ENCODE measurements around the gene PSME3. TPM values are rescaled to one million over a fixed set of nuclear protein-coding genes. Genes with fewer than 3 reads are reported as not detected.

PSME3 gene
- total and polyA plus RNA-seq, 2 of the 13 experiments (the other 11 are each of a cell fraction or from before 2014, with no cell fraction given) = 66.3 to 135 TPM

DNA sequence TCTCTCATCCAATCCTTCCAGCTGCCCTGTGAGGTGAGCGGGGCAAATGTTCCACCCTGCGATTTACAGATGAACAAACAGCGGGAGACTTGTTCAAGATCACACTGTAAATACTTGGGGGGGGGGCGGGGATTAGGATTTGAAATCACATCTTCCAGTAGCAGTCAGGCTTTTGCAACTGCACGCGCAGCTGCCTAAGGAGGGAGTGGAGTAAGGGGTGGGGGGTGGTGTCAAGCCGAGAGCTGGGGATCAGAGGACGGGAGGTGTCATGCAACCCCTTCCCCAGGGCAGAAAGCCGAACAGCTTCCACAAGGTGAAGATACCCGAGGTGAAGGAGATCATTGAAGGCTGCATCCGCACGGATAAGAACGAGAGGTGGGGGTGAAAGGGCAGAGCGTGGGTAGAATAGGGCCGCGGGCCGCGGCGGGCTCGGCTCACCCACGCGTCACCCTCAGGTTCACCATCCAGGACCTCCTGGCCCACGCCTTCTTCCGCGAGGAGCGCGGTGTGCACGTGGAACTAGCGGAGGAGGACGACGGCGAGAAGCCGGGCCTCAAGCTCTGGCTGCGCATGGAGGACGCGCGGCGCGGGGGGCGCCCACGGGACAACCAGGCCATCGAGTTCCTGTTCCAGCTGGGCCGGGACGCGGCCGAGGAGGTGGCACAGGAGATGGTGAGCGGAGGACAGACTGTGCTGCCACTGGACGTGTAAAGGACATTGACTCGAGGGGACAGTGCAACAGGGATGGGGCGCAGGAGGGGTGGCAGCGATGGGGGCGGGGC lies 48.2 kb upstream of the PSME3 start (continued):
- TF ChIP-seq TRIM22 (IDR thresholded peaks at IDR 0.05) = no peak
- no peak for TF ChIP-seq PCBP1 (IDR thresholded peaks at IDR 0.05; ENCODE audit: borderline replicate concordance, low read depth, low read length)
- TF ChIP-seq RFX1 (IDR thresholded peaks at IDR 0.05) = no peak
- TF ChIP-seq MIXL1 (CRISPR knock-in tag; IDR thresholded peaks at IDR 0.05) = no peak
- TF ChIP-seq FOXP4 (CRISPR knock-in tag; IDR thresholded peaks at IDR 0.05) = no peak
- TF ChIP-seq RBFOX2 (IDR thresholded peaks at IDR 0.05; ENCODE audit: low read depth, low read length) = peak; percentile 86
- no peak for TF ChIP-seq ZNF570 (CRISPR knock-in tag; IDR thresholded peaks at IDR 0.05; ENCODE audit: borderline replicate concordance)
- no peak for TF ChIP-seq ZNF253 (CRISPR knock-in tag; IDR thresholded peaks at IDR 0.05; ENCODE audit: borderline replicate concordance)
- no peak for TF ChIP-seq ZC3H4 (CRISPR knock-in tag; IDR thresholded peaks at IDR 0.05; ENCODE audit: borderline replicate concordance)
- no peak for TF ChIP-seq DRAP1 (CRISPR knock-in tag; IDR thresholded peaks at IDR 0.05)
- no peak for TF ChIP-seq CREB3 (CRISPR knock-in tag; IDR thresholded peaks at IDR 0.05)
- TF ChIP-seq POLR2A (IDR thresholded peaks at IDR 0.05; ENCODE audit: insufficient read depth in 1 of 2, low read depth in 2 of 2, low read length in 2 of 2) = peak in 1 of 2 experiments; percentile 34; a peak in 1 of 4 replicates
- no peak for TF ChIP-seq ZNF710 (CRISPR knock-in tag; IDR thresholded peaks at IDR 0.05; ENCODE audit: borderline replicate concordance)
- TF ChIP-seq, protein P1, sequence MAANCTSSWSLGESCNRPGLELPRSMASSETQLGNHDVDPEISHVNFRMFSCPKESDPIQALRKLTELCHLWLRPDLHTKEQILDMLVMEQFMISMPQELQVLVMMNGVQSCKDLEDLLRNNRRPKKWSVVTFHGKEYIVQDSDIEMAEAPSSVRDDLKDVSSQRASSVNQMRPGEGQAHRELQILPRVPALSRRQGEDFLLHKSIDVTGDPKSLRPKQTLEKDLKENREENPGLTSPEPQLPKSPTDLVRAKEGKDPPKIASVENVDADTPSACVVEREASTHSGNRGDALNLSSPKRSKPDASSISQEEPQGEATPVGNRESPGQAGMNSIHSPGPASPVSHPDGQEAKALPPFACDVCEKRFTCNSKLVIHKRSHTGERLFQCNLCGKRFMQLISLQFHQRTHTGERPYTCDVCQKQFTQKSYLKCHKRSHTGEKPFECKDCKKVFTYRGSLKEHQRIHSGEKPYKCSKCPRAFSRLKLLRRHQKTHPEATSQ (CRISPR knock-in tag; IDR thresholded peaks at IDR 0.05; ENCODE audit: borderline replicate concordance) = no peak
- no peak for TF ChIP-seq MAF1 (CRISPR knock-in tag; IDR thresholded peaks at IDR 0.05; ENCODE audit: borderline replicate concordance)
- 0 out of 2 replicates have a peak, but pooled peaks have one; percentile 66 for TF ChIP-seq SSRP1 (CRISPR knock-in tag; IDR thresholded peaks at IDR 0.05)
- peak; percentile 35 for TF ChIP-seq AGO1 (IDR thresholded peaks at IDR 0.05; ENCODE audit: low read depth, low read length, poor library complexity, severe bottlenecking)
- no peak for TF ChIP-seq ONECUT2 (CRISPR knock-in tag; IDR thresholded peaks at IDR 0.05)
- TF ChIP-seq, protein P2, sequence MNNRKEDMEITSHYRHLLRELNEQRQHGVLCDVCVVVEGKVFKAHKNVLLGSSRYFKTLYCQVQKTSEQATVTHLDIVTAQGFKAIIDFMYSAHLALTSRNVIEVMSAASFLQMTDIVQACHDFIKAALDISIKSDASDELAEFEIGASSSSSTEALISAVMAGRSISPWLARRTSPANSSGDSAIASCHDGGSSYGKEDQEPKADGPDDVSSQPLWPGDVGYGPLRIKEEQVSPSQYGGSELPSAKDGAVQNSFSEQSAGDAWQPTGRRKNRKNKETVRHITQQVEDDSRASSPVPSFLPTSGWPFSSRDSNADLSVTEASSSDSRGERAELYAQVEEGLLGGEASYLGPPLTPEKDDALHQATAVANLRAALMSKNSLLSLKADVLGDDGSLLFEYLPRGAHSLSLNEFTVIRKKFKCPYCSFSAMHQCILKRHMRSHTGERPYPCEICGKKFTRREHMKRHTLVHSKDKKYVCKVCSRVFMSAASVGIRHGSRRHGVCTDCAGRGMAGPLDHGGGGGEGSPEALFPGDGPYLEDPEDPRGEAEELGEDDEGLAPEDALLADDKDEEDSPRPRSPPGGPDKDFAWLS (CRISPR knock-in tag; IDR thresholded peaks at IDR 0.05; ENCODE audit: borderline replicate concordance) = no peak
- TF ChIP-seq ZFAT (CRISPR knock-in tag; conservative IDR thresholded peaks at IDR 0.05) = no peak

Measured in HepG2 (cell line).